ENCODE results near the gene OAS2. TPM values are rescaled to one million over a fixed set of nuclear protein-coding genes. Genes with fewer than 3 reads are reported as not detected.

The OAS2 gene
- total and polyA plus RNA-seq, 2 of the 8 experiments (the other 6 are each of a cell fraction or from before 2014, with no cell fraction given): 0.06 TPM; not detected in 1

DNA sequence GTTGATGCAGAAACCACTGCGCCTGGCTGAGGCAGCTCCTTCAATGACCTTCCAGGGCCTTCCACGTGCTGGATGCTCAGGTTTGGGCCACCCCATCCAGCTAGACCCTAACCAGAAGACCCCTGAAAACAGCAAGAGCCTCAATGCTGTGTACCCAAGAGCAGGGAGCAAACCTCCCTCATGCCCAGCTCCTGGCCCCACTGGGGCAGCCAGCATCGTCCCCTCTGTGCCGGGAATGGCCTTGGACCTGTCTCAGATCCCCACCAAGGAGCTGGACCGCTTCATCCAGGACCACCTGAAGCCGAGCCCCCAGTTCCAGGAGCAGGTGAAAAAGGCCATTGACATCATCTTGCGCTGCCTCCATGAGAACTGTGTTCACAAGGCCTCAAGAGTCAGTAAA, 29.5 kb upstream of the OAS2 start (continued):
- TF ChIP-seq, protein P1, sequence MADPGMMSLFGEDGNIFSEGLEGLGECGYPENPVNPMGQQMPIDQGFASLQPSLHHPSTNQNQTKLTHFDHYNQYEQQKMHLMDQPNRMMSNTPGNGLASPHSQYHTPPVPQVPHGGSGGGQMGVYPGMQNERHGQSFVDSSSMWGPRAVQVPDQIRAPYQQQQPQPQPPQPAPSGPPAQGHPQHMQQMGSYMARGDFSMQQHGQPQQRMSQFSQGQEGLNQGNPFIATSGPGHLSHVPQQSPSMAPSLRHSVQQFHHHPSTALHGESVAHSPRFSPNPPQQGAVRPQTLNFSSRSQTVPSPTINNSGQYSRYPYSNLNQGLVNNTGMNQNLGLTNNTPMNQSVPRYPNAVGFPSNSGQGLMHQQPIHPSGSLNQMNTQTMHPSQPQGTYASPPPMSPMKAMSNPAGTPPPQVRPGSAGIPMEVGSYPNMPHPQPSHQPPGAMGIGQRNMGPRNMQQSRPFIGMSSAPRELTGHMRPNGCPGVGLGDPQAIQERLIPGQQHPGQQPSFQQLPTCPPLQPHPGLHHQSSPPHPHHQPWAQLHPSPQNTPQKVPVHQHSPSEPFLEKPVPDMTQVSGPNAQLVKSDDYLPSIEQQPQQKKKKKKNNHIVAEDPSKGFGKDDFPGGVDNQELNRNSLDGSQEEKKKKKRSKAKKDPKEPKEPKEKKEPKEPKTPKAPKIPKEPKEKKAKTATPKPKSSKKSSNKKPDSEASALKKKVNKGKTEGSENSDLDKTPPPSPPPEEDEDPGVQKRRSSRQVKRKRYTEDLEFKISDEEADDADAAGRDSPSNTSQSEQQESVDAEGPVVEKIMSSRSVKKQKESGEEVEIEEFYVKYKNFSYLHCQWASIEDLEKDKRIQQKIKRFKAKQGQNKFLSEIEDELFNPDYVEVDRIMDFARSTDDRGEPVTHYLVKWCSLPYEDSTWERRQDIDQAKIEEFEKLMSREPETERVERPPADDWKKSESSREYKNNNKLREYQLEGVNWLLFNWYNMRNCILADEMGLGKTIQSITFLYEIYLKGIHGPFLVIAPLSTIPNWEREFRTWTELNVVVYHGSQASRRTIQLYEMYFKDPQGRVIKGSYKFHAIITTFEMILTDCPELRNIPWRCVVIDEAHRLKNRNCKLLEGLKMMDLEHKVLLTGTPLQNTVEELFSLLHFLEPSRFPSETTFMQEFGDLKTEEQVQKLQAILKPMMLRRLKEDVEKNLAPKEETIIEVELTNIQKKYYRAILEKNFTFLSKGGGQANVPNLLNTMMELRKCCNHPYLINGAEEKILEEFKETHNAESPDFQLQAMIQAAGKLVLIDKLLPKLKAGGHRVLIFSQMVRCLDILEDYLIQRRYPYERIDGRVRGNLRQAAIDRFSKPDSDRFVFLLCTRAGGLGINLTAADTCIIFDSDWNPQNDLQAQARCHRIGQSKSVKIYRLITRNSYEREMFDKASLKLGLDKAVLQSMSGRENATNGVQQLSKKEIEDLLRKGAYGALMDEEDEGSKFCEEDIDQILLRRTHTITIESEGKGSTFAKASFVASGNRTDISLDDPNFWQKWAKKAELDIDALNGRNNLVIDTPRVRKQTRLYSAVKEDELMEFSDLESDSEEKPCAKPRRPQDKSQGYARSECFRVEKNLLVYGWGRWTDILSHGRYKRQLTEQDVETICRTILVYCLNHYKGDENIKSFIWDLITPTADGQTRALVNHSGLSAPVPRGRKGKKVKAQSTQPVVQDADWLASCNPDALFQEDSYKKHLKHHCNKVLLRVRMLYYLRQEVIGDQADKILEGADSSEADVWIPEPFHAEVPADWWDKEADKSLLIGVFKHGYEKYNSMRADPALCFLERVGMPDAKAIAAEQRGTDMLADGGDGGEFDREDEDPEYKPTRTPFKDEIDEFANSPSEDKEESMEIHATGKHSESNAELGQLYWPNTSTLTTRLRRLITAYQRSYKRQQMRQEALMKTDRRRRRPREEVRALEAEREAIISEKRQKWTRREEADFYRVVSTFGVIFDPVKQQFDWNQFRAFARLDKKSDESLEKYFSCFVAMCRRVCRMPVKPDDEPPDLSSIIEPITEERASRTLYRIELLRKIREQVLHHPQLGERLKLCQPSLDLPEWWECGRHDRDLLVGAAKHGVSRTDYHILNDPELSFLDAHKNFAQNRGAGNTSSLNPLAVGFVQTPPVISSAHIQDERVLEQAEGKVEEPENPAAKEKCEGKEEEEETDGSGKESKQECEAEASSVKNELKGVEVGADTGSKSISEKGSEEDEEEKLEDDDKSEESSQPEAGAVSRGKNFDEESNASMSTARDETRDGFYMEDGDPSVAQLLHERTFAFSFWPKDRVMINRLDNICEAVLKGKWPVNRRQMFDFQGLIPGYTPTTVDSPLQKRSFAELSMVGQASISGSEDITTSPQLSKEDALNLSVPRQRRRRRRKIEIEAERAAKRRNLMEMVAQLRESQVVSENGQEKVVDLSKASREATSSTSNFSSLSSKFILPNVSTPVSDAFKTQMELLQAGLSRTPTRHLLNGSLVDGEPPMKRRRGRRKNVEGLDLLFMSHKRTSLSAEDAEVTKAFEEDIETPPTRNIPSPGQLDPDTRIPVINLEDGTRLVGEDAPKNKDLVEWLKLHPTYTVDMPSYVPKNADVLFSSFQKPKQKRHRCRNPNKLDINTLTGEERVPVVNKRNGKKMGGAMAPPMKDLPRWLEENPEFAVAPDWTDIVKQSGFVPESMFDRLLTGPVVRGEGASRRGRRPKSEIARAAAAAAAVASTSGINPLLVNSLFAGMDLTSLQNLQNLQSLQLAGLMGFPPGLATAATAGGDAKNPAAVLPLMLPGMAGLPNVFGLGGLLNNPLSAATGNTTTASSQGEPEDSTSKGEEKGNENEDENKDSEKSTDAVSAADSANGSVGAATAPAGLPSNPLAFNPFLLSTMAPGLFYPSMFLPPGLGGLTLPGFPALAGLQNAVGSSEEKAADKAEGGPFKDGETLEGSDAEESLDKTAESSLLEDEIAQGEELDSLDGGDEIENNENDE (IDR thresholded peaks at IDR 0.05; ENCODE audit: insufficient replicate concordance, low read length): no peak
